ENCODE results near the gene RMRP.

The RMRP gene

DNA sequence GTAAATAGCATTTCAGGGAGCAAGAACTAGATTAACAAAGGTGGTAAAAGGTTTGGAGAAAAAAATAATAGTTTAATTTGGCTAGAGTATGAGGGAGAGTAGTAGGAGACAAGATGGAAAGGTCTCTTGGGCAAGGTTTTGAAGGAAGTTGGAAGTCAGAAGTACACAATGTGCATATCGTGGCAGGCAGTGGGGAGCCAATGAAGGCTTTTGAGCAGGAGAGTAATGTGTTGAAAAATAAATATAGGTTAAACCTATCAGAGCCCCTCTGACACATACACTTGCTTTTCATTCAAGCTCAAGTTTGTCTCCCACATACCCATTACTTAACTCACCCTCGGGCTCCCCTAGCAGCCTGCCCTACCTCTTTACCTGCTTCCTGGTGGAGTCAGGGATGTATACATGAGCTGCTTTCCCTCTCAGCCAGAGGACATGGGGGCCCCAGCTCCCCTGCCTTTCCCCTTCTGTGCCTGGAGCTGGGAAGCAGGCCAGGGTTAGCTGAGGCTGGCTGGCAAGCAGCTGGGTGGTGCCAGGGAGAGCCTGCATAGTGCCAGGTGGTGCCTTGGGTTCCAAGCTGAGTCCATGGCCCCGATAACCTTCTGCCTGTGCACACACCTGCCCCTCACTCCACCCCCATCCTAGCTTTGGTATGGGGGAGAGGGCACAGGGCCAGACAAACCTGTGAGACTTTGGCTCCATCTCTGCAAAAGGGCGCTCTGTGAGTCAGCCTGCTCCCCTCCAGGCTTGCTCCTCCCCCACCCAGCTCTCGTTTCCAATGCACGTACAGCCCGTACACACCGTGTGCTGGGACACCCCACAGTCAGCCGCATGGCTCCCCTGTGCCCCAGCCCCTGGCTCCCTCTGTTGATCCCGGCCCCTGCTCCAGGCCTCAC is 15.6 kb upstream of the RMRP start, which contains the start of gene CA9:
TSS of gene CA9 (plus strand) at position 797 of the 893 bp plus-strand sequence. CDS start at position 829, 32 bp downstream.
- TF ChIP-seq, protein P1, sequence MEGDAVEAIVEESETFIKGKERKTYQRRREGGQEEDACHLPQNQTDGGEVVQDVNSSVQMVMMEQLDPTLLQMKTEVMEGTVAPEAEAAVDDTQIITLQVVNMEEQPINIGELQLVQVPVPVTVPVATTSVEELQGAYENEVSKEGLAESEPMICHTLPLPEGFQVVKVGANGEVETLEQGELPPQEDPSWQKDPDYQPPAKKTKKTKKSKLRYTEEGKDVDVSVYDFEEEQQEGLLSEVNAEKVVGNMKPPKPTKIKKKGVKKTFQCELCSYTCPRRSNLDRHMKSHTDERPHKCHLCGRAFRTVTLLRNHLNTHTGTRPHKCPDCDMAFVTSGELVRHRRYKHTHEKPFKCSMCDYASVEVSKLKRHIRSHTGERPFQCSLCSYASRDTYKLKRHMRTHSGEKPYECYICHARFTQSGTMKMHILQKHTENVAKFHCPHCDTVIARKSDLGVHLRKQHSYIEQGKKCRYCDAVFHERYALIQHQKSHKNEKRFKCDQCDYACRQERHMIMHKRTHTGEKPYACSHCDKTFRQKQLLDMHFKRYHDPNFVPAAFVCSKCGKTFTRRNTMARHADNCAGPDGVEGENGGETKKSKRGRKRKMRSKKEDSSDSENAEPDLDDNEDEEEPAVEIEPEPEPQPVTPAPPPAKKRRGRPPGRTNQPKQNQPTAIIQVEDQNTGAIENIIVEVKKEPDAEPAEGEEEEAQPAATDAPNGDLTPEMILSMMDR (IDR thresholded peaks at IDR 0.05; ENCODE audit: low read depth, low read length): no peak
- no peak for DNase-seq (ENCODE audit: extremely low read depth, low read depth)

DNA sequence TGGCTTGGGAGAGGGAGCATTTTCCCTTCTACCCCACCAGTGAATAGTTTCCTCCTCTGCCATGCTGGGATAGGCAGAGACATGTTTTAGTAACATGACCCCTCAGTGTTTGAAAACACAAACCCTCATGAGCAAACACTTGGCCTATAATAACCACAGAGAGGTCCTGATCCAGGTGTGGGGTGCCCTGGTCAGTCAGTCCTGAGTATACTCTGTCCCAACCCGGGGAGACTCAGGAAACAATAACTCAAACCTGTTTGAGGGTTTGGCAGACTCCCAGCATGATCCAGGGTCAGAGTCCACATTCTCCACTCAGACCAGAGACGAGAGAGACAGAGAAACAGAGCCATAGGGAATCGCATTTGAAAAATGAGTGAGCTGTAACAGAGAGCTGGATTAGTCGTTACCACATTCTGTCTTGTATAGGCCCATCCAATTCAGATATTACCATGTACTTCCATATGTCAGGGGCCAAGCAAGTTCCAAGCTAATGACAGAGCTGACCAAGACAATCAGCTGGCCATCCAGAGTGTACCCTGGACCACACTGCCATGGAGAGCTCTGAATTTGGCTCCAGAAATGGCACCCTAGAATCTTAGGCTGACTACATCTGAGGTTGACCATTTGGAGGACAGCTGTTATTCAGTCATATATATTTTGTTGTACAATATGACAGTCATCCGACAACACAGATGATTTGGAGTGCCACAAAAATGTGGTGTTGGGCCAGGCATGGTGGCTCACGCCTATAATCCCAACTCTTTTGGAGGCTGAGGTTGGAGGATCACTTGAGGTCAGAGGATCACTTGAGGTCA is 11.7 kb upstream of the RMRP start:
- DNase-seq (ENCODE audit: extremely low read depth, low read depth): no peak
- TF ChIP-seq, protein P1 (IDR thresholded peaks at IDR 0.05; ENCODE audit: low read depth, low read length): no peak

GRCh38 chr9:35667939-35668338 is 10.1 kb upstream of the RMRP start:
- DNase-seq (ENCODE audit: extremely low read depth, low read depth): no peak
- TF ChIP-seq, protein P1 (IDR thresholded peaks at IDR 0.05; ENCODE audit: low read depth, low read length): no peak

GRCh38 chr9:35666549-35666948 is 8.7 kb upstream of the RMRP start:
- DNase-seq (ENCODE audit: extremely low read depth, low read depth): no peak
- TF ChIP-seq, protein P1 (IDR thresholded peaks at IDR 0.05; ENCODE audit: low read depth, low read length): no peak

DNA sequence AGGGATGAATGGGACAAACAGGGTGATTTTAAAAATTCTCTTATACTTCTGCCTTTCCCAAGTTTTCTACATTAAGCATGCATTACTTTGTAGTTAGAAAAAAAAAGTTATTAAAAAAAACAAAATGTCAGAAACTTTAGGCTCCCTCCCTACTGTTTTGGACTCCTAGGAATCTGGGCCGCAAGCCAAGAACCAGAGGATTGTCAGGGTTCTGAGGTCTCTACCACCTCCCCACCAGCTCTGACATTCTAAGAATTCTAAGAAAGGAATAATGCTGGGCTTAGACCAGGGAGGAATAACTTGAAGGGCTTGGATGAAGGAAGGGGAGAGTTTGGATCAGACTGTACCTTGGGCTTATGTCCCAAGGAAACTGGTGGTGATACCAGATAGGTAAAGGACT is 8.2 kb upstream of the RMRP start:
- no peak for DNase-seq (ENCODE audit: extremely low read depth, low read depth)
- TF ChIP-seq, protein P1 (IDR thresholded peaks at IDR 0.05; ENCODE audit: low read depth, low read length): no peak

DNA sequence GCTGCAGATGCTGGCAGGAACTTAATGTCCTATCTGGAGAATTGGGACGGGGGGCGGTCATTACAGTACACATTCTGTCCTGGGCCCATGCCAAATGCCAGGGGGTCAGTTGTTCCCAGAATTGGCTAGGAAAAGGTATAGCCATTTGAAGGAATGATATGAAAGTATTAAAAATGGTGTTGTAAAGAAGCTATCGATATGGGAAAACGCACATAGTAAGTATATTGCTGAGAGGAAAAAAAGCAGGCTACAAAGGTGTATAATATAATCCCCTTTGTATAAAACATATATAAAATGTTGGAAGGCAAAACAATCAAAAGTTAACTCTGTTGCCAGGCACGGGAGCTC is 7.6 kb upstream of the RMRP start:
- TF ChIP-seq, protein P1 (IDR thresholded peaks at IDR 0.05; ENCODE audit: low read depth, low read length): no peak
- DNase-seq (ENCODE audit: extremely low read depth, low read depth): no peak

Data from AG09319 (cell line).